SIG-M5 (cell line): ENCODE results near the gene GNAT2.
"Not testable (repeated sequence)": the region's sequence is repeated elsewhere in the genome, so short reads cannot be mapped to it uniquely, and the experiment has no call there.

ENCODE experiments used
- DNase-seq: peaks from one replicate; lab custom pipeline; 2025; lab: John Stamatoyannopoulos, UW

The GNAT2 gene

GRCh38 chr1:109619576-109620400 lies at the start of gene GNAT2, which contains the start of gene AMPD2:
GNAT2 (minus strand) TSS chr1:109619616; CDS start chr1:109612870, 6,746 bp downstream.
AMPD2 (plus strand) TSS chr1:109619837; CDS start chr1:109621176, 1,339 bp downstream.
- DNase-seq: no peak

GRCh38 chr1:109668123-109668775 lies 48.8 kb upstream of the GNAT2 start:
- no peak for DNase-seq

- DNase-seq: no peak
Observed at GRCh38 chr1:109667452-109668122, 48.2 kb upstream of the GNAT2 start, which contains the start of gene GSTM2. GSTM2 (plus strand) TSS chr1:109668057; CDS start chr1:109668116, 59 bp downstream.

GRCh38 chr1:109664671-109665070 lies 45.3 kb upstream of the GNAT2 start:
- no peak for DNase-seq

GRCh38 chr1:109661391-109661790 lies 42.0 kb upstream of the GNAT2 start:
- no peak for DNase-seq

- DNase-seq: not testable (repeated sequence)
Observed at GRCh38 chr1:109660691-109661026, 41.2 kb upstream of the GNAT2 start.

GRCh38 chr1:109659997-109660690 lies 40.7 kb upstream of the GNAT2 start:
- no peak for DNase-seq

- DNase-seq: no peak
Observed at GRCh38 chr1:109659145-109659544, 39.7 kb upstream of the GNAT2 start.

GRCh38 chr1:109658533-109659042 lies 39.2 kb upstream of the GNAT2 start:
- DNase-seq: no peak

- no peak for DNase-seq
Observed at GRCh38 chr1:109657970-109658369, 38.6 kb upstream of the GNAT2 start.

- no peak for DNase-seq
Observed at GRCh38 chr1:109657395-109657794, 38.0 kb upstream of the GNAT2 start.

GRCh38 chr1:109655615-109656519 lies 36.5 kb upstream of the GNAT2 start, which contains the start of gene GSTM4:
GSTM4 (plus strand) TSS chr1:109656099; CDS start chr1:109656390, 291 bp downstream.
- no peak for DNase-seq

GRCh38 chr1:109654519-109654918 lies 35.1 kb upstream of the GNAT2 start:
- no peak for DNase-seq

GRCh38 chr1:109653306-109653705 lies 33.9 kb upstream of the GNAT2 start:
- DNase-seq: no peak

GRCh38 chr1:109652402-109652801 lies 33.0 kb upstream of the GNAT2 start:
- no peak for DNase-seq

GRCh38 chr1:109650609-109651008 lies 31.2 kb upstream of the GNAT2 start:
- DNase-seq: no peak

- no peak for DNase-seq
Observed at GRCh38 chr1:109649491-109649914, 30.1 kb upstream of the GNAT2 start.

GRCh38 chr1:109644670-109645069 lies 25.3 kb upstream of the GNAT2 start:
- no peak for DNase-seq

- no peak for DNase-seq
Observed at GRCh38 chr1:109643385-109644230, 24.2 kb upstream of the GNAT2 start.

GRCh38 chr1:109642626-109643025 lies 23.2 kb upstream of the GNAT2 start:
- DNase-seq: no peak
